ENCODE measurements around the gene TST. TPM values are rescaled to one million over a fixed set of nuclear protein-coding genes. Genes with fewer than 3 reads are reported as not detected.

The TST gene
- total RNA-seq, 6 experiments from 2014 or later, result 18.6 to 32.8 (median 21.7) TPM

DNA sequence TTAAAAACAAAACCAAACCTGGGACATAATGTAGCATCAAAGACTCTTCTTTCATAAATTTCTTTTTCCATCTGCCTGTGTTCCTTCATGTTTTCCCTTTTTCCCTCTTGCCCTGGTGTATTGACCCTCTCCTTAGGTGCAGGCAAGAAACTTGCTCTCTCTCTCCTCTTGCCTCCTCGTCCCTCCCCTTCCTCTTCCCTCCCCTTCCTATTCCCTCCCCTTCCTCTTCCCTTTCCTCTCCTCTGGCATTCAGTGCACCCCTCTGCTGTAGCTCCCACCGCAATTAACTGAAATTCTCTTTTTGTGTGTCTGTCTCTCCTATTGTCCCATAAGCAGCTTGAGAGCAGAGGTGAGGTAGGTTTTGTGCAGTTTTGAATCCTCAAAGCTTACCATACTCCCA is 55.9 kb downstream of the TST start:
- Mint-ChIP-seq H3K36me3 (ENCODE audit: low read depth) (no peaks in the 10 kb centered on the region), H3K27ac (no peak overlapping the region), H3K4me1 (ENCODE audit: low read depth) (peaks cover 6% of the 10 kb centered on the region; the same call in 1 of the 2 replicates), H3K9me3 (no peaks in the 10 kb centered on the region), H3K27me3 (ENCODE audit: insufficient read depth) (peaks cover 32% of the 10 kb centered on the region), H3K4me3 (no peak overlapping the region; the same call in 1 of the 2 replicates)
- TF ChIP-seq, protein P1, sequence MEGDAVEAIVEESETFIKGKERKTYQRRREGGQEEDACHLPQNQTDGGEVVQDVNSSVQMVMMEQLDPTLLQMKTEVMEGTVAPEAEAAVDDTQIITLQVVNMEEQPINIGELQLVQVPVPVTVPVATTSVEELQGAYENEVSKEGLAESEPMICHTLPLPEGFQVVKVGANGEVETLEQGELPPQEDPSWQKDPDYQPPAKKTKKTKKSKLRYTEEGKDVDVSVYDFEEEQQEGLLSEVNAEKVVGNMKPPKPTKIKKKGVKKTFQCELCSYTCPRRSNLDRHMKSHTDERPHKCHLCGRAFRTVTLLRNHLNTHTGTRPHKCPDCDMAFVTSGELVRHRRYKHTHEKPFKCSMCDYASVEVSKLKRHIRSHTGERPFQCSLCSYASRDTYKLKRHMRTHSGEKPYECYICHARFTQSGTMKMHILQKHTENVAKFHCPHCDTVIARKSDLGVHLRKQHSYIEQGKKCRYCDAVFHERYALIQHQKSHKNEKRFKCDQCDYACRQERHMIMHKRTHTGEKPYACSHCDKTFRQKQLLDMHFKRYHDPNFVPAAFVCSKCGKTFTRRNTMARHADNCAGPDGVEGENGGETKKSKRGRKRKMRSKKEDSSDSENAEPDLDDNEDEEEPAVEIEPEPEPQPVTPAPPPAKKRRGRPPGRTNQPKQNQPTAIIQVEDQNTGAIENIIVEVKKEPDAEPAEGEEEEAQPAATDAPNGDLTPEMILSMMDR (IDR thresholded peaks at IDR 0.05), result no peak
- DNase-seq, result no peak

DNA sequence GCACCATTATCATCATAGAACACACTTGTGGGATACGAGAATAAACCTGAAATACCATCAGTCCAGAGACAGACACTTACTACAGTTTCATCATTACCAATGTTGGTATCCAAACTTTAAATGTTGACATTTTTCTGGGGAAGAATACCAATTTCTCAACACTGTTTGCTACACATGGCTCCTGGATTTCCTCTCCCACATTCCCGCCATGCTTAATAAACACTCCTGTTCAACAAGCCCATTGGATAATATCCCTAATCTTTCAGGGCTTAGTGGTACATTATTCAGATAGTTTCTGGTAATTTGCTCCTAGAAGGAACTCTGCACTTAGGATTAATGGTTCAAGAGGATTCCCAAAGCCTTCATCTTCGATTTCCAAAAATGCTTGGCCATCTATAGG is 57.6 kb downstream of the TST start:
- no peak overlapping the region for H3K4me3 Mint-ChIP-seq
- no peaks in the 10 kb centered on the region for H3K4me1 Mint-ChIP-seq (ENCODE audit: low read depth)
- DNase-seq, result no peak
- peaks cover 34% of the 10 kb centered on the region for H3K27me3 Mint-ChIP-seq (ENCODE audit: insufficient read depth)
- TF ChIP-seq, protein P1 (IDR thresholded peaks at IDR 0.05), result no peak
- no peak overlapping the region for H3K27ac Mint-ChIP-seq
- H3K36me3 Mint-ChIP-seq (ENCODE audit: low read depth), result peaks cover 4% of the 10 kb centered on the region; the same call in 1 of the 2 replicates
- no peaks in the 10 kb centered on the region; the same call in 1 of the 2 replicates for H3K9me3 Mint-ChIP-seq

Other genes with a start within 250 kb of the TST start
- 10 to 100 TPM; 14.4 to 22.0 (median 17.5) TPM for gene IFT27, start 243.3 kb downstream of the TST start, total RNA-seq (2021; fragmentation: NEBNext Ultra II Directional; extraction: Animal tissue kit (Norgen Biotek cat#: 25700))
- not detected for gene PVALB, start 202.4 kb downstream of the TST start, total RNA-seq (2021; fragmentation: NEBNext Ultra II Directional; extraction: Animal tissue kit (Norgen Biotek cat#: 25700))
- gene NCF4, start 158.4 kb downstream of the TST start, total RNA-seq (2021; fragmentation: NEBNext Ultra II Directional; extraction: Animal tissue kit (Norgen Biotek cat#: 25700)), result not detected
- gene CSF2RB, start 105.8 kb downstream of the TST start, total RNA-seq (2021; fragmentation: NEBNext Ultra II Directional; extraction: Animal tissue kit (Norgen Biotek cat#: 25700)), result 1 to 10 TPM in 5 of 6 experiments, under 1 TPM in 1; 0.76 to 3.2 (median 2.4) TPM
- gene MPST, start 295 bp upstream of the TST start, total RNA-seq (2021; fragmentation: NEBNext Ultra II Directional; extraction: Animal tissue kit (Norgen Biotek cat#: 25700)), result 10 to 100 TPM; 24.9 to 35.5 (median 27.5) TPM
- gene KCTD17, start 32.3 kb upstream of the TST start, total RNA-seq (2021; fragmentation: NEBNext Ultra II Directional; extraction: Animal tissue kit (Norgen Biotek cat#: 25700)), result 10 to 100 TPM; 39.8 to 46.4 (median 43.3) TPM
- not detected for gene TMPRSS6, start 90.3 kb upstream of the TST start, total RNA-seq (2021; fragmentation: NEBNext Ultra II Directional; extraction: Animal tissue kit (Norgen Biotek cat#: 25700))
- not detected for gene IL2RB, start 130.5 kb upstream of the TST start, total RNA-seq (2021; fragmentation: NEBNext Ultra II Directional; extraction: Animal tissue kit (Norgen Biotek cat#: 25700))
- 1 to 10 TPM; 3.3 to 5.0 (median 4.0) TPM for gene C1QTNF6, start 168.8 kb upstream of the TST start, total RNA-seq (2021; fragmentation: NEBNext Ultra II Directional; extraction: Animal tissue kit (Norgen Biotek cat#: 25700))
- not detected for gene SSTR3, start 193.0 kb upstream of the TST start, total RNA-seq (2021; fragmentation: NEBNext Ultra II Directional; extraction: Animal tissue kit (Norgen Biotek cat#: 25700))
- gene RAC2, start 224.8 kb upstream of the TST start, total RNA-seq (2021; fragmentation: NEBNext Ultra II Directional; extraction: Animal tissue kit (Norgen Biotek cat#: 25700)), result 10 to 100 TPM; 29.9 to 57.2 (median 53.5) TPM